Endothelial cell (in vitro differentiated cells): Measurements from ENCODE around the gene DNASE1L1. TPM values are rescaled to one million over a fixed set of nuclear protein-coding genes. Genes with fewer than 3 reads are reported as not detected.
A peak's percentile ranks its signal among the peaks of the same experiment; 100 is the strongest.

Experiments
- DNase-seq: peaks from one replicate; pipeline ENCODE4 v3.0.0; 2021; ENCODE audit warnings: low spot score
- H3K27ac Mint-ChIP-seq: one replicate; pipeline ENCODE4 v1.8.0; 2021; ENCODE audit warnings: mixed read lengths, inconsistent platforms; ENCODE audit not compliant: unreplicated experiment
- H3K27me3 Mint-ChIP-seq: one replicate; pipeline ENCODE4 v1.8.0; 2021; ENCODE audit warnings: mild to moderate bottlenecking, moderate library complexity, mixed read lengths, inconsistent platforms; ENCODE audit not compliant: unreplicated experiment
- H3K36me3 Mint-ChIP-seq: one replicate; pipeline ENCODE4 v1.8.0; 2021; ENCODE audit warnings: mild to moderate bottlenecking, low read depth, mixed read lengths, inconsistent platforms; ENCODE audit not compliant: unreplicated experiment
- H3K4me1 Mint-ChIP-seq: one replicate; pipeline ENCODE4 v1.8.0; 2021; ENCODE audit warnings: mild to moderate bottlenecking, mixed read lengths, inconsistent platforms; ENCODE audit not compliant: unreplicated experiment
- H3K4me3 Mint-ChIP-seq: one replicate; pipeline ENCODE4 v1.8.0; 2021; ENCODE audit warnings: mild to moderate bottlenecking, mixed read lengths, inconsistent platforms; ENCODE audit not compliant: unreplicated experiment
- H3K9me3 Mint-ChIP-seq: one replicate; pipeline ENCODE4 v1.8.0; 2021; ENCODE audit warnings: mixed read lengths, inconsistent platforms; ENCODE audit not compliant: unreplicated experiment
- total RNA-seq: library from RNA; stranded (reverse); fragmentation: NEBNext Ultra II Directional; extraction: Animal tissue kit (Norgen Biotek cat#: 25700); gene quantifications from one replicate; pipeline ENCODE4 v1.2.1, GENCODE V29; 2021; ENCODE audit not compliant: unreplicated experiment
- TF ChIP-seq, protein P1 (sequence below): fragments of 200-600 bp; sonication (generic); IDR thresholded peaks from one replicate; pipeline ENCODE4 v1.5.0; 2021; ENCODE audit warnings: antibody characterized with exemption; ENCODE audit not compliant: unreplicated experiment

DNASE1L1 gene
- total RNA-seq, 1 donor from 2014 or later: 38.6 TPM

DNA sequence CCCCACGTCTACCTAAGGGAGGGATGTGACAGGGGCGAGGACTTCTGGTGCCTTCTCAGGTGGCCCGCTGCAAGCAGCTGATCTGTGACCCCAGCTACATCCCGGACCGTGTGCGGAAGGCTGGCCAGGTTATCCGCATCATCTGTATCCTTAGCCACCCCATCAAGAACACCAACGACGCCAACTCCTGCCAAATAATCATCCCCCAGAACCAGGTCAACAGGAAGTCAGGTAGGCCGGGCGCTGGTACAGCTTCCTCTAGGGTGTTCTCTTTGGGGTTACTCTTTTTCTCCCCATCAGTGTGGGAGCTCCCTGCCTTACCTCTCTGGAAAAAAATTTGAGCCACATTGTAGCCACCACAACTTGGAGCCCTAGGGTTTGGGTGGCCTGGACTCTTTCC is 32.5 kb upstream of the DNASE1L1 start:
- Mint-ChIP-seq H3K27ac (no peak overlapping the region), H3K9me3 (no peaks in the 10 kb centered on the region), H3K27me3 (peaks cover 1% of the 10 kb centered on the region), H3K4me1 (peaks cover 4% of the 10 kb centered on the region), H3K4me3 (no peak overlapping the region), H3K36me3 (peaks cover 3% of the 10 kb centered on the region)
- TF ChIP-seq, protein P1, sequence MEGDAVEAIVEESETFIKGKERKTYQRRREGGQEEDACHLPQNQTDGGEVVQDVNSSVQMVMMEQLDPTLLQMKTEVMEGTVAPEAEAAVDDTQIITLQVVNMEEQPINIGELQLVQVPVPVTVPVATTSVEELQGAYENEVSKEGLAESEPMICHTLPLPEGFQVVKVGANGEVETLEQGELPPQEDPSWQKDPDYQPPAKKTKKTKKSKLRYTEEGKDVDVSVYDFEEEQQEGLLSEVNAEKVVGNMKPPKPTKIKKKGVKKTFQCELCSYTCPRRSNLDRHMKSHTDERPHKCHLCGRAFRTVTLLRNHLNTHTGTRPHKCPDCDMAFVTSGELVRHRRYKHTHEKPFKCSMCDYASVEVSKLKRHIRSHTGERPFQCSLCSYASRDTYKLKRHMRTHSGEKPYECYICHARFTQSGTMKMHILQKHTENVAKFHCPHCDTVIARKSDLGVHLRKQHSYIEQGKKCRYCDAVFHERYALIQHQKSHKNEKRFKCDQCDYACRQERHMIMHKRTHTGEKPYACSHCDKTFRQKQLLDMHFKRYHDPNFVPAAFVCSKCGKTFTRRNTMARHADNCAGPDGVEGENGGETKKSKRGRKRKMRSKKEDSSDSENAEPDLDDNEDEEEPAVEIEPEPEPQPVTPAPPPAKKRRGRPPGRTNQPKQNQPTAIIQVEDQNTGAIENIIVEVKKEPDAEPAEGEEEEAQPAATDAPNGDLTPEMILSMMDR: no peak
- DNase-seq: no peak

DNA sequence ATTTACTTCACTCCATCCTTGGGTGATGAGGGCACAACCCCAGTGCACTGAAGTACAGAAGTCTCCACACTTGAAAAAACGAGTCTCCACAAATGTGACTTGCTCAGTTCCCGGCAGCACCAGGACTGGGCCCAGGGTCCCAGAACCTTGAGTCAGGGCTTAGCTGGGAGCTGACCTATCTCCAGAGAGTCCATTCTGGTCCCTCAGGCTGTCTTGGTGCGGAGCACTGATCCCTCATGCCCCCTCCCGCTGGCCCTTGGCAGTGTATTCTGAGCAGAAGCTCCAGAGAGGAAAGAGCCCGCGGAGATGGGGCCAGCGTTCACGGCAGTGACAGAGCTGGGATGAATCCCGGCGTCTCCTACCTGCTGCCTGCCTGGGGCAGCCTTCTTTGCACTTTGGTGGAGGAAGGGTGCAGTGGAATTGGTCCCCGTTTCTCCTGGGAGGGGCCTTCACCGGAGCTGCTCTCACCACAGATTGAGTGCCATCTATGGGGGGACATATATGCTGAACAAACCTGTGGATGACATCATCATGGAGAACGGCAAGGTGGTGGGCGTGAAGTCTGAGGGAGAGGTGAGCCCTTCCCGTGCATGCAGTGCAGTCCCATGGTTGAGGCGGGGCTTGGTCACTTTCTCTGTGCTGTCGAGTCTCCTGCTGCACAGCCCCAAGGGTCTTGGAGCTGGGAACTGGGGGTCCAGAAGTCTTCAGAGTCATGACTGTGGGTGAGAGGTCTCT is 31.7 kb upstream of the DNASE1L1 start:
- TF ChIP-seq, protein P1: no peak
- Mint-ChIP-seq H3K27me3 (peaks cover 1% of the 10 kb centered on the region), H3K36me3 (peaks cover 3% of the 10 kb centered on the region), H3K4me3 (no peak overlapping the region), H3K27ac (no peak overlapping the region), H3K4me1 (peaks cover 8% of the 10 kb centered on the region), H3K9me3 (no peaks in the 10 kb centered on the region)
- no peak for DNase-seq

DNA sequence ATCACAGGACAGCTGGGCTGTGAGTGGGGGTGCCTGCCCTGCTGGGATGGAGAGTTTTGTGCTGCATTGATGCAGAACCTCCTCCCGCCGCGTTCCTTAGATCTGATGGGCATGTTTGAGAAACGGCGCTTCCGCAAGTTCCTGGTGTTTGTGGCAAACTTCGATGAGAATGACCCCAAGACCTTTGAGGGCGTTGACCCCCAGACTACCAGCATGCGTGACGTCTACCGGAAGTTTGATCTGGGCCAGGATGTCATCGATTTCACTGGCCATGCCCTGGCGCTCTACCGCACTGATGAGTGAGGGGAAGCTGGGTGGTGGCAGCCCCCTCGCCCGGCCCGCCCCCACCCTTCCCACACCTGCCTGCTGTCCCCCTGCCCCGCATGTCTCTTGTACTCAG is 30.8 kb upstream of the DNASE1L1 start:
- no peak for DNase-seq
- Mint-ChIP-seq H3K9me3 (no peaks in the 10 kb centered on the region), H3K27me3 (peaks cover 1% of the 10 kb centered on the region), H3K36me3 (peaks cover 3% of the 10 kb centered on the region), H3K4me1 (peaks cover 8% of the 10 kb centered on the region), H3K4me3 (no peak overlapping the region), H3K27ac (no peak overlapping the region)
- TF ChIP-seq, protein P1: no peak

DNA sequence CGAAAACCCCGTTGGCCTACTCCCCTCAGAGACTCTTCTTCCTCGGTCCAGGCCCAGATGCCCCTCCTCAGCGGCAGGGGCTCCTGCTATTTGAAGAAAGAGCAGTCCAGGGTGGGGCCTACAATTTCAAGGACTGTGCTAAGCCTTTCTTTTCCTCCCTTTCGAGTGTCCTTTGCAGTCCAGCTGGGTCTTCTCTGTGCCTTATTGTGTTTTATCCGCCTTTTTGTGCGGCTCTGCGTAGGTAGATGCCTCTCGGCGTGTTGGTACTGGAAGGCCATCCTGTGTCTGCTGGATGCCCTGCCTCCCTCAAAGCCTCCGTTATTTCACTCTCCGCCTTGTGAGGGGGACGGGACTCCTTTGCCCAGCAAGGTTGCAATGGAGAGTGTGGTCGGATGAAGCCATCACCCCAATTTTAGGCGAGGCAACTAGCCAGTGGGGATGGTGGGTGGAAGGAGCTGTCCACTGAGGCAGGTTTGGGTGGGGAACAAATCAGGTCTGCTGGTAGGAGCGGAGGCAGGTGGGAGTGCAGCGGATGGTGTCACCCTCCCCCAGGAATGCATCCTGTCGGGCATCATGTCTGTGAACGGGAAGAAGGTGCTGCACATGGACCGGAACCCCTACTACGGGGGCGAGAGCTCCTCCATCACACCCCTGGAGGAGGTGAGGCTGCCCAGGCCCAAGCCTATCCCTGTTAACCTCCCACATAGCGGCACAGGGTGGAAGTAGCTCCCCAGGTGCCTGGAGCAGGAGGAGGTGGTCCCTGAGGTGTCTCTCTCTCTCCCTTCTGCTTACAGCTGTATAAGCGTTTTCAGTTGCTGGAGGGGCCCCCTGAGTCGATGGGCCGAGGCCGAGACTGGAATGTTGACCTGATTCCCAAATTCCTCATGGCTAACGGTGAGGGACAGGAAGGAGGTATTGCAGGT is 29.2 kb upstream of the DNASE1L1 start:
- TF ChIP-seq, protein P1: no peak
- H3K36me3 Mint-ChIP-seq: peaks cover 5% of the 10 kb centered on the region
- H3K27ac Mint-ChIP-seq: no peak overlapping the region
- DNase-seq: no peak
- no peaks in the 10 kb centered on the region for H3K9me3 Mint-ChIP-seq
- H3K27me3 Mint-ChIP-seq: peaks cover 4% of the 10 kb centered on the region
- peak overlapping the region; percentile 92 for H3K4me3 Mint-ChIP-seq
- H3K4me1 Mint-ChIP-seq: peaks cover 8% of the 10 kb centered on the region
